Stimulated activated effector memory CD8-positive, alpha-beta T cell treated with anti-CD3 and anti-CD28 coated beads, Interleukin-12 subunit alpha, Interleukin-12 subunit beta, amount 100 ng/mL, for 72 hours (primary cell): Measurements from ENCODE around the gene TERF2IP.

Experiments
- ATAC-seq: fragments of 150-1000 bp; cut with Tn5 transposase; 2 replicates; pipeline ENCODE4 v1.10.0; 2021
- DNase-seq, 2 donors: peaks; one replicate each; pipeline ENCODE4 v3.0.0; 2021 to 2022; ENCODE audit warnings: low spot score in 2 of 2
- H3K27ac Mint-ChIP-seq: one replicate; pipeline ENCODE4 v1.8.0; 2022; ENCODE audit warnings: mild to moderate bottlenecking, mixed read lengths
- H3K36me3 Mint-ChIP-seq: one replicate; pipeline ENCODE4 v1.8.0; 2022; ENCODE audit warnings: mild to moderate bottlenecking, mixed read lengths
- H3K4me1 Mint-ChIP-seq: one replicate; pipeline ENCODE4 v1.8.0; 2022; ENCODE audit warnings: mixed read lengths
- H3K4me3 Mint-ChIP-seq: one replicate; pipeline ENCODE4 v1.8.0; 2022; ENCODE audit warnings: mild to moderate bottlenecking, mixed read lengths
- H3K9me3 Mint-ChIP-seq: one replicate; pipeline ENCODE4 v1.8.0; 2022; ENCODE audit warnings: mixed read lengths

The TERF2IP gene, protein sequence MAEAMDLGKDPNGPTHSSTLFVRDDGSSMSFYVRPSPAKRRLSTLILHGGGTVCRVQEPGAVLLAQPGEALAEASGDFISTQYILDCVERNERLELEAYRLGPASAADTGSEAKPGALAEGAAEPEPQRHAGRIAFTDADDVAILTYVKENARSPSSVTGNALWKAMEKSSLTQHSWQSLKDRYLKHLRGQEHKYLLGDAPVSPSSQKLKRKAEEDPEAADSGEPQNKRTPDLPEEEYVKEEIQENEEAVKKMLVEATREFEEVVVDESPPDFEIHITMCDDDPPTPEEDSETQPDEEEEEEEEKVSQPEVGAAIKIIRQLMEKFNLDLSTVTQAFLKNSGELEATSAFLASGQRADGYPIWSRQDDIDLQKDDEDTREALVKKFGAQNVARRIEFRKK

DNA sequence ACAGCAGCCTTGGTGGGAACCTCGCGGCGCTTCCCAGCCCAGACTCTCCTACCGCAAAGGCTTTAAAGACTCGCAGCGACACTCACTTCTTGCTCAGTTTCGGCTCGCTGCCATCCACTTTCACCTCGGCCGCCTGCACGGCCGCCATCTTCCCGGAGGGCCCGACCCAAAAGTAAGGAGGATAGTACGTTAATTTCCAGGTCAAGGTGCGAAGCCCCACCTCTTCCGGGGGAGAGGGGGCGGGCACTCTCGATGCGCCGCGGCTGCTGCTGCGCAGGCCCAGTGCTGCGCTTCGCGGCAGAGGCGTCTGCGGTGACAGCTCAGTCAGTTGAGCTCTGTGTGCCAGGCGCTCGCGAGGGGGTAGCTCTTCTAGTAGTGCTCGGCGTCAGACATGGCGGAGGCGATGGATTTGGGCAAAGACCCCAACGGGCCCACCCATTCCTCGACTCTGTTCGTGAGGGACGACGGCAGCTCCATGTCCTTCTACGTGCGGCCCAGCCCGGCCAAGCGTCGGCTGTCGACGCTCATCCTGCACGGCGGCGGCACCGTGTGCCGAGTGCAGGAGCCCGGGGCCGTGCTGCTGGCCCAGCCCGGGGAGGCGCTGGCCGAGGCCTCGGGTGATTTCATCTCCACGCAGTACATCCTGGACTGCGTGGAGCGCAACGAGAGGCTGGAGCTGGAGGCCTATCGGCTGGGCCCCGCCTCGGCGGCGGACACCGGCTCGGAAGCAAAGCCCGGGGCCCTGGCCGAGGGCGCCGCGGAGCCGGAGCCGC lies at the start of gene TERF2IP, which contains the start of gene KARS1:
Gene TERF2IP, plus strand, starts transcription at position 282 of the 773 bp plus-strand sequence. Its CDS starts 110 bp downstream, at position 392.
Gene KARS1, minus strand, starts transcription at position 174 of the 773 bp plus-strand sequence. Its CDS starts 26 bp downstream, at position 148.
- H3K4me3 Mint-ChIP-seq: peak within 1 kb of the TSS; percentile 99
- ATAC-seq (peak; percentile 94), DNase-seq (peak; percentile 86 to 95)
- peaks cover 47% of the 10 kb centered on the region for H3K4me1 Mint-ChIP-seq
- H3K27ac Mint-ChIP-seq: peak within 1 kb of the TSS; percentile 99
- no peaks in the 10 kb centered on the region for H3K9me3 Mint-ChIP-seq
- H3K36me3 Mint-ChIP-seq: peaks cover 89% of the 10 kb centered on the region

DNA sequence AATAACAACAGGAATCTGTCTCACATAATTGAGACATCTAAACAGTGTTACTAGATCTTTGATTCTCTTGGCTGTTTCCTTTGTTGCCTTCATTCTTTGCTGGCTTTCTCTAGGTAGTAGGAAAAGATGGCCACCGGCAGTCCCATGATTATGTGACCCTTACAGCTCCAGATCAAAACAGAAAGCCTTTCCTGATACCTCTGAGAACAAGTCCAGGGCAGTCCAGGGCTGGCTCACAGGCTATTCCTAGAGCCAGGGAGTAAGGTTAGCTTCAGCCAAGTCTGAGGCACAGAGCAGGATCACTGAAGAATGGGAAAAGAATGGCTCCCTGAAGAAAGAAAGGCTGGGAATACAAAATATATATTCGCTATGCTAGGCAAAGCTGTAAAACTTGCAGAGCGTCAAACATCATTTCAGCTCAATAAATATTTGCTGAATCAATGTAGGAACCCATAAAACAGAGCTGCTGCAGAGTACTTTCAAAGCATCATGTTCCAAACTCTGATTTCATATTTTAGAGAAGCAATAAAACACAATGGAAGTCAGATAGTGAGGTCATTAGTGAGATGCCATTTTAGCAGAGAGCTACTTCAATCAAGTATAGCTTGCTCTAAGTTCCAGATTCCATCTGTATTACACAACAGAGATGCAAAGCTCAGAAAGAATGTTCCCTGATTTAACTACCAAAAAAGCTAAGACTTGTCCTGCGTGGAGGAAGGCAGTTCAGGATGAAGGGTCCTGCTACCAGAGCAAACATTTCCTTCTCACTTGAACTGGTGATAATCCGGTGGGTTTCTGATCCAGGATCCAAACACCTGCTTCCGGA lies 47.9 kb upstream of the TERF2IP start:
- Mint-ChIP-seq H3K9me3 (peaks cover 3% of the 10 kb centered on the region), H3K27ac (no peak overlapping the region), H3K4me3 (no peak overlapping the region), H3K36me3 (peaks cover 96% of the 10 kb centered on the region), H3K4me1 (peaks cover 9% of the 10 kb centered on the region)
- no peak for ATAC-seq
- DNase-seq: no peak

DNA sequence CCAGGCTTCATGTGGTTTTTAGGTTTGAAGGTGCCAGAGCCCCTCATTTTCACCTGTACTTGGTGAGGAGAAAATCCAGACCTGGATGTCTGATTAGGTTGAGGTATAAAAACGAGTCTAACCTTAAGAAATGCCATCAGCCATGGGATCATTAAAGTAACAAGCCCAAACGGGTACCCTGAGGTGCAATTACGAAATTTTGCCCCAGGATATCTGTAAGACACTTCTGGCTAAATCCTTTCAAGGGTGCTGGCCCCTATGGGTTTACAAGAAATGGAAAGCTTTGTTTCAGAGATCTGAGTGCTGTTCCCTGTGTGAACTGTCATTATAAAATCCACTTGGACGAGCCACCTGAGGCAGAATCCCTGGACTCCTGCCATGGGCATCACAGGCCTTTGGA lies 44.3 kb upstream of the TERF2IP start:
- ATAC-seq (no peak), DNase-seq (no peak)
- Mint-ChIP-seq H3K27ac (no peak overlapping the region), H3K4me1 (peaks cover 7% of the 10 kb centered on the region), H3K4me3 (no peak overlapping the region), H3K36me3 (peaks cover 97% of the 10 kb centered on the region), H3K9me3 (peaks cover 3% of the 10 kb centered on the region)

DNA sequence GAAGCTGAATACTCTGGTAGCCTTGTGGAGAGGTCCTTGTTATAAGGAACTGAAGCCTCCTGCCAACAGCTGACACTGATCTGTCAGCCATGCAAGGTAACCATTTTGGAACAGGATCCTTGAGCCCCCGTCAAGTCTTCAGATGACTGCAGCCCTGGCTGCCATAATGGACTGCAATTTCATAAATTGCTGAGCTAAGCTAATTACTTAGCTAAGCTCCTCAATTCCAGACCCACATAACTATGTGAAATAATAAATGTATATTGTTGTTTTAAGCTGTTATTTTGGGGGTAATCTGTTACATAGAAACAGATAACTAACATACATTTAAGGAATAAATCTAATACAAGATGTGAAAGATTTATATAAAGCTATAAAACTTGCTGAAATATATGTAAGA lies 41.1 kb upstream of the TERF2IP start:
- ATAC-seq: no peak
- no peak overlapping the region for H3K27ac Mint-ChIP-seq
- peaks cover 3% of the 10 kb centered on the region for H3K9me3 Mint-ChIP-seq
- no peak overlapping the region for H3K4me3 Mint-ChIP-seq
- no peak for DNase-seq
- peaks cover 85% of the 10 kb centered on the region for H3K36me3 Mint-ChIP-seq
- H3K4me1 Mint-ChIP-seq: peaks cover 7% of the 10 kb centered on the region

DNA sequence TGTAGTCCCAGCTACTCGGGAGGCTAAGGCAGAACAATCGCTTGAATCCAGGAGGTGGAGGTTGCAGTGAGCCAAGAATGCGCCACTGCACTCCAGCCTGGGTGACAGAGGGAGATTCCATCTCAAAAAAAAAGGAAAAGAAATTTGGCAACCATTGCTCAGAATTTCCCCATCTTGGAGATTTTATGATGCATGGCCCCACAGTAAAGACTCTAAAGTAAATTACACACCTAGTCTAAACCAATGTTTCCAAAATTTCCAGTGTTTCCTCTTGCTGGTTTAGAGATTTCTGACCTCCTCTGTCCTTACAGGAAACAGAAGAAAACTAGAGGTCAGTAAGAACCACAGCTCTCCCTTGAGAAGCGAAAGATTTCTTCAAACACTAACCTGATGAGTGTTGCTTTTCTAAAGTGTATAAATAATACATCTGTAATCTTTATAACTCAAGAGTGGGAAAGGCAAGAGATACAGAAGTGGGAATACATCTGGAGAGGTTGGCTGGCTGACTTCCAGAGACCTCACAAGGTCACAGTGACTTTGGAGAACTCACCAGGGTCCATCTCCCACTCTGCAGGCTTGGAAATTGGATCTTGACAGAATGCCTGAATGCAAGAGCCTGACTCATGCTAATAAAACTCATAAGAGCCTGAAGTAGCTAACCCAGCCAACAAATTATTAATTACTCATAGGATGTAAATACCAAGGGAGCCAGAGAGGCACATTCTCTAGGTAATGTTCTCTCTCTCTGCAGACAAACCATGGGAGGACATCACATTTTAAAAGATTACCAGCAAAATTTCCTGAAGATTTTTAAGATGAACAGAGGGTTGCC lies 33.3 kb upstream of the TERF2IP start:
- H3K36me3 Mint-ChIP-seq: peaks cover 98% of the 10 kb centered on the region
- ATAC-seq (no peak), DNase-seq (no peak)
- no peaks in the 10 kb centered on the region for H3K9me3 Mint-ChIP-seq
- no peak overlapping the region for H3K27ac Mint-ChIP-seq
- no peak overlapping the region for H3K4me3 Mint-ChIP-seq
- H3K4me1 Mint-ChIP-seq: peaks cover 38% of the 10 kb centered on the region

DNA sequence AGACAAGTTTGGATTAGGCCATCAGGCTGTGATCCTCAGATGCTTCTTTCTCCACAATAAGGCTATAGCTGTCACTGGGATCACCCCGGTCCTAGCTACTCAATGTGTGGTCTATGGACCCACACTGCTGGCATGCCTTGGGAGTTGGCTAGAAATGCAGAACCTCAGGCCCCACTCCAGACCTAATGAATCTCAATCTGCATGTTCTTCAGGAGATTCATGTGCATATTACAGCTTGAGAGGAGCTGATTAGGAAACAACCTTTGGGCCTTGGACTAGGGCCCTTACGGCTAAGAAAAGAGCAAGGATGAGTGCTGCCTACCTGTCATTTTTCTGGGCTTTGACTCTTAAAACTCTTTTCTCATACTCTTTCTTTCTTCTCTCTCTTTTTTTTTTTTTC lies 32.0 kb upstream of the TERF2IP start:
- peaks cover 96% of the 10 kb centered on the region for H3K36me3 Mint-ChIP-seq
- H3K4me3 Mint-ChIP-seq: peak overlapping the region; percentile 49
- ATAC-seq (no peak), DNase-seq (no peak)
- H3K4me1 Mint-ChIP-seq: peaks cover 45% of the 10 kb centered on the region
- H3K27ac Mint-ChIP-seq: peak overlapping the region; percentile 92
- H3K9me3 Mint-ChIP-seq: no peaks in the 10 kb centered on the region

DNA sequence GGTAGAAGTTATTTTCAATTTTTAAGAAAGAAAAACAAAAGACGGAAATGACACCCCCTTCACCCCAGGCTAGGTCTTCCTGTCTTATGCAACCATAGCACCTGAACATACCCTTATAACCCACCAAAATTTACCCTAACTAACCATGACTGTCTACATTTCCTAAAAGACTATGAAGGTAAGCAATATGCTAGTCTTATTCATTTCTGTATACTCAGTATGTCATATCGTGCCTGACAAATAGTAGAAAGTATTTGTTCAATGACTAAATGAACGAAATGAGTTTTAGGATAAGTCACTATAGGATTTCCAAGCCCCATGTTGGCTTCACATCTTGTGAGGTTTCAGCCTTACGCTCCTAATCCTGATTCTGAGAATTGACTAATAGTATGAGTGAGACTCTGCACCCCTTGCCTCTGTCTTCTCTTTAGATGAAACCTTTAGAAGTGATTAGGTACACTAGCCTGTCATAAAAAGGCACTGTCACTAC lies 31.0 kb upstream of the TERF2IP start:
- DNase-seq: peak in 1 of 2 donors; percentile 64
- H3K4me3 Mint-ChIP-seq: peak overlapping the region; percentile 49
- peak; percentile 92 for ATAC-seq

DNA sequence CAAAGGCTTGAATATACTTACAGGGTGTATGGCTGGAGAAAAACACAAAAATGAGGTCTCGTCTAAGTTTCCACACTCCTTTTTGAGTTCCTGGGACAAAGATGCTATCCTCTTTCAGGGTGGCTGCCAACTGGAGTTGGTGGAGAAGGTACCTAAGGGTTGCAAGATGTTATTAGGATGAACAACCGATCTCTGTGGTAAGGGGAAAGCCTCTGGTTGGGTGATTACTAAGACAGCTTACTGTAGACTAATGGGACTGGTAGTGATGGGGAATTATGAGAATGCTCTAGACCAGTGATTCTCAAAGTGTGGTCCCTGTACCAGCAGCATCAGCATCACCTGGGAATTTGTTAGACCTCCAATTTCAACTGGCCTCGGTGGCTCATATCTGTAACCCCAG lies 30.5 kb upstream of the TERF2IP start:
- peaks cover 94% of the 10 kb centered on the region for H3K36me3 Mint-ChIP-seq
- DNase-seq: peak in 1 of 2 donors; percentile 64
- H3K9me3 Mint-ChIP-seq: no peaks in the 10 kb centered on the region
- H3K27ac Mint-ChIP-seq: peak overlapping the region; percentile 92
- ATAC-seq: peak; percentile 25
- H3K4me3 Mint-ChIP-seq: peak overlapping the region; percentile 49
- peaks cover 59% of the 10 kb centered on the region for H3K4me1 Mint-ChIP-seq

More for the DNA sequence above, 31.0 kb upstream of the TERF2IP start:
- Mint-ChIP-seq H3K9me3 (no peaks in the 10 kb centered on the region), H3K36me3 (peaks cover 98% of the 10 kb centered on the region), H3K27ac (peak overlapping the region; percentile 92), H3K4me1 (peaks cover 55% of the 10 kb centered on the region)

DNA sequence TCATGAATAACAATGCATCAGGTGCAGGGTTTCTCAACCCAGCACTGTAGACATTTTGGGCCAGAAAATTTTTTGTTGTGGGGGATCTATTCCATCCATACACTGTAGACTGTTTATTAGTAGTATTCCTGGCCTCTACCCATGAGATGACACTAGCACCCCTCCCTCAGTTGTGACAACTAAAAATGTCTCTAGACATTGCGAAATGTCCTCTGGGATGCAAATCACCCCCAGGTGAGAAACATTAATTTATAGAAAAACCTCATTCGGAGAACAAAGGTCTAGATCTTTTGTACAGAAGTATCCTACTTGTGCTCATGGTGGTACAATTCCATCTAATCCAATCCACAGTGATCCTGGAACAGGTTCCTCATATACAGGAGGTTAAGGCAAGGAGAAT lies 28.8 kb upstream of the TERF2IP start:
- H3K4me1 Mint-ChIP-seq: peaks cover 59% of the 10 kb centered on the region
- H3K27ac Mint-ChIP-seq: no peak overlapping the region
- no peaks in the 10 kb centered on the region for H3K9me3 Mint-ChIP-seq
- H3K4me3 Mint-ChIP-seq: no peak overlapping the region
- H3K36me3 Mint-ChIP-seq: peaks cover 86% of the 10 kb centered on the region
- ATAC-seq: no peak
- no peak for DNase-seq

DNA sequence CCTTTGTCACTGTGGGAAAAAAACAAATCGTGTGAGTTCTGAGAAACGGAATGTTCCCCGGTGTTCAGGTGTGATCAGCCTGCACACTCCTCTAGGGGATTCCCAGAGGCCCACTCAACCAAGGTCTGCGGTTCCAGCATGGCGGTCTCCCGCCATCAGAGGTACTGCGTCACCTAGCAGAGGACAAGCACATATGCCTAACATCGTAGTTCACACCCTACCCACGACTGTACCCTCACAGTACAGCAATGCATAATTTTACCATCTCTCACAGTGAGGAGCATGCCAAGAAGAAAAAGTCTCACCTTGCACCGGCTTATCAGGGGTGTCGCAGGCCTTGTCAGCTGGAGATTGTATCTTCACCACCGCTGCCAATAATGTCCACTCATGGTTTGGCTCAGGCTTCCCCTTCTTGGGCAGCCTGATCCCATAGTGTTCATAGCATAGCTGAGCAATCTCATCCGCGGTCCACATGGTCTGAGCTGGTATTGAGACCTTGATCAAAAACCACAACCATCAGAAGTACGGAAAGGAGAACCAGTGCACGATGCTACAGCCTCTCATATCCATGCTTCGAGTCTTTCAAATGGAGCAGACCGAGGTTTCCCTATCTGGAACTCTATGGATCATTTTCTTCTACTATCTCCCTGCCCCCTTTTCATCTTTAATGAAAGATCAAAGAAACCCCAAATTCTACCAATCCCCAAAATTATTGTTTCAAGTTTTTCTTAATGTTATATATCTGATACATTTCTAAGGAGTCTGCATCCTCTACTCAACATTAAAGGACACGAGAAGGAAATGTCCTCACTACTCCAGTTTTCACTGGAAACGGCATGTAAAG lies 27.0 kb upstream of the TERF2IP start:
- H3K36me3 Mint-ChIP-seq: peaks cover 81% of the 10 kb centered on the region
- DNase-seq (peak; percentile 33 to 90), ATAC-seq (peak; percentile 60)
- H3K4me1 Mint-ChIP-seq: peaks cover 54% of the 10 kb centered on the region
- peak overlapping the region; percentile 84 for H3K27ac Mint-ChIP-seq
- no peaks in the 10 kb centered on the region for H3K9me3 Mint-ChIP-seq
- peak overlapping the region; percentile 89 for H3K4me3 Mint-ChIP-seq

DNA sequence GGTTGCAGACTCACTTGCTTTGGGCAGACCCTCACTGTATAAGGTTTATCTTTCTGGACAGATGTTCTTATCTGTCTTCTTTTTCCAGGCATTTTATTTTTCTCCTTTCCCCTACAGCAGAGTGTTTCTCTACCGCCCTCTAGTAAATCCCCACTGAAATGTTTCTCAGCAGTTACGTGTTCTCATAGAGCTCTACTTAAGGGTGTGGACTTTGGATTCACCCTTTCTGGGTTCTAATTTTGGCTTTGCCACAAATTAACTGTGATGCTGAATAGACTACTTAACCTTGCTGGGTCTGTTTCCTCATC lies 26.4 kb upstream of the TERF2IP start:
- Mint-ChIP-seq H3K36me3 (peaks cover 81% of the 10 kb centered on the region), H3K4me1 (peaks cover 54% of the 10 kb centered on the region), H3K4me3 (peak overlapping the region; percentile 89), H3K9me3 (no peaks in the 10 kb centered on the region), H3K27ac (peak overlapping the region; percentile 84)
- ATAC-seq (no peak), DNase-seq (no peak)

DNA sequence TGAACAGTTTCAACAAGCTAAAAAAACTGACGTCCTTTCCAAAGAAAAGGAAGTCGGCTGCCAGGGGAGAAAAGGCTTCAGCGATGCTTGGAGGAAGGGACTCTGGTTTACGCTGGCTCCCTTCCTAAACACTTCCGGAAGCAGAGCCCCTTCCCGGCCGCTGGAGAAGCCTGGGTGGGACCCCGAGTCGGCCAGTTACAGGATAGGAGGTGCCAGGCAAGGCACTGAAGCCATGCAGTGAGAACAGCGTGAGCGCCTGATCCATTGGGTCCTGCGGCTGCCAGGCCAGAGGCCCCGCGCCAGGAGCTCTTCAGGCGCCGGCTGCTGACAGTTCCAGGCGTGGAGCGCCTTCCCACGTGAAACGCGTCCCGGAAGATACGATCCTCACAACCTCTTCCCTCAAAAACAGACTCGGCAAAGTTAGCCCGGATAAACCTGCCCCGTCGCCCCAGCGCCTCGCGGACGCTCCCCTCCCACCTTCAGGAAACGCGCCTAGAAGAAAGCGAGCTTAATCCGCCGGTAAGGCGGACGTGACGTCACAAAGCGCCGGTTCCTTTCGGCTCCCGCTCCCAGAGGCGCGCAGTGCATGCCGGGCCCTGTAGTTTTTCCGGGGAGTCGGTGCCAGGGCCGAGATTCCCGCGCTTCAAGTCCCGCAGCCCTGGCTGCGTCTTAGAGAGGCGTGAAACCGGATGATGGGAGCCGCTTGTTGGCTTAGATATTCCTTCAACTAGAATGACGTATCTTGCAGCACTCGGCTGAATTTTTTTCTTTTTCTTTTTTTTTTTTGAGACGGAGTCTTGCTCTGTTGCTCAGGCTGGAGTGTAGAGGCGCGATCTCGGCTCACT lies 24.6 kb upstream of the TERF2IP start, which contains the start of gene ADAT1:
Gene ADAT1, minus strand, starts transcription at position 521 of the 845 bp plus-strand sequence. CDS start 2,482 bp downstream, outside the sequence.
- peaks cover 81% of the 10 kb centered on the region for H3K36me3 Mint-ChIP-seq

DNA sequence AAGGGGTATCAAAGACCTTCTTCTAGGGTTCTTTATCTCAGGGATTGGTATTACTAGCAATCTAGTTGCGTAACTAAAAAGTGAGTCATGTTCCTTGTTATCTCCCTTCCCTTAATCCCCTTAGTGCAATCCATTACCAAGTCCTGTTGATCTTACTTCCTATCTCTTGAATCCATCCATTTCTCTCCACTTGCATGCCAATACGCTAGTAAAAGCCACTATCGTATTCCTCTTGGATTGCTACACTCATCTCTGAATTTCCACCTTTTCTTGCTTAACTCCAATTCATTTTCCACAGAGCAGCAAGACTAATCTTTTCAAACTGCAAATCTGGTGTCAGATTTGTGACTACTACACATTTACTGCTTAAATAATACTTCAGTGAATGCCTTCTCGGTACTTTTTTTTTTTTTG lies 22.6 kb upstream of the TERF2IP start:
- Mint-ChIP-seq H3K27ac (peak overlapping the region; percentile 75), H3K36me3 (peaks cover 83% of the 10 kb centered on the region), H3K4me3 (no peak overlapping the region), H3K4me1 (peaks cover 57% of the 10 kb centered on the region), H3K9me3 (no peaks in the 10 kb centered on the region)
- ATAC-seq (no peak), DNase-seq (no peak)

More for the DNA sequence above, 24.6 kb upstream of the TERF2IP start, which contains the start of gene ADAT1:
- peaks cover 50% of the 10 kb centered on the region for H3K4me1 Mint-ChIP-seq
- H3K9me3 Mint-ChIP-seq: no peaks in the 10 kb centered on the region
- H3K27ac Mint-ChIP-seq: peak within 1 kb of the TSS; percentile 92
- ATAC-seq: peak; percentile 89
- peak within 1 kb of the TSS; percentile 89 for H3K4me3 Mint-ChIP-seq
- peak; percentile 91 to 96 for DNase-seq
